BE2C (cell line): ENCODE measurements around the gene PPP1R12A.

Experiments
- DNase-seq: peaks from one replicate; pipeline ENCODE4 v3.0.0-alpha.2; 2020
- H3K27me3 ChIP-seq: fragments of 250-450 bp; sonication (Bioruptor Pico); 2 replicates; pipeline ENCODE4 v1.5.1; 2020; ENCODE audit warnings: mild to moderate bottlenecking
- H3K36me3 ChIP-seq: fragments of 250-450 bp; sonication (Bioruptor Pico); 2 replicates; pipeline ENCODE4 v1.5.1; 2020; ENCODE audit warnings: mild to moderate bottlenecking
- H3K4me1 ChIP-seq: fragments of 250-450 bp; sonication (Bioruptor Pico); 2 replicates; pipeline ENCODE4 v1.5.1; 2020
- H3K4me3 ChIP-seq: 2 replicates; pipeline ENCODE4 v1.5.1; 2011; ENCODE audit warnings: low read depth, low read length
- H3K9me3 ChIP-seq: fragments of 250-450 bp; sonication (Bioruptor Pico); 2 replicates; pipeline ENCODE4 v1.5.1; 2020
- TF ChIP-seq, protein P1 (sequence below): IDR thresholded peaks from 2 replicates; pipeline ENCODE4 v1.5.1; 2012; ENCODE audit warnings: mild to moderate bottlenecking, low read depth, low read length

PPP1R12A gene

DNA sequence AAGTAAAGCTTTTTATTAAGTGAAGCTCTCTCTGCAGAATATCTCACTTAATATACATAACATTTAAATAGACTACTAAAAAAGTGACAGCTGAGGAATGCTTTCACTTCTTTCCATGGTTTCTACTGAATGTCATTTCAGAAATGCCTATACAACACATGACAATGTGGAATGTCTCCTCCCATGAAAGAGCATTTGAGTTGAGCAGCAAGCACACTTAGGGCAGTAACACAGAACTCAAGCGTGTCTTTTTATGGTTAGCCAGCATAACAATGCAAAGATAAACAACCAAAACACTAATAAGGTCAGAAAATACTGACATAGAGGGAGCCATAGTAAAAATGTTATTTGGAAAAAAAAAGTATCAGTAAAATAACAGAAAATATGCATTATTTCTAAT, 9.4 kb downstream of the PPP1R12A start:
- TF ChIP-seq, protein P1, sequence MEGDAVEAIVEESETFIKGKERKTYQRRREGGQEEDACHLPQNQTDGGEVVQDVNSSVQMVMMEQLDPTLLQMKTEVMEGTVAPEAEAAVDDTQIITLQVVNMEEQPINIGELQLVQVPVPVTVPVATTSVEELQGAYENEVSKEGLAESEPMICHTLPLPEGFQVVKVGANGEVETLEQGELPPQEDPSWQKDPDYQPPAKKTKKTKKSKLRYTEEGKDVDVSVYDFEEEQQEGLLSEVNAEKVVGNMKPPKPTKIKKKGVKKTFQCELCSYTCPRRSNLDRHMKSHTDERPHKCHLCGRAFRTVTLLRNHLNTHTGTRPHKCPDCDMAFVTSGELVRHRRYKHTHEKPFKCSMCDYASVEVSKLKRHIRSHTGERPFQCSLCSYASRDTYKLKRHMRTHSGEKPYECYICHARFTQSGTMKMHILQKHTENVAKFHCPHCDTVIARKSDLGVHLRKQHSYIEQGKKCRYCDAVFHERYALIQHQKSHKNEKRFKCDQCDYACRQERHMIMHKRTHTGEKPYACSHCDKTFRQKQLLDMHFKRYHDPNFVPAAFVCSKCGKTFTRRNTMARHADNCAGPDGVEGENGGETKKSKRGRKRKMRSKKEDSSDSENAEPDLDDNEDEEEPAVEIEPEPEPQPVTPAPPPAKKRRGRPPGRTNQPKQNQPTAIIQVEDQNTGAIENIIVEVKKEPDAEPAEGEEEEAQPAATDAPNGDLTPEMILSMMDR, result no peak
- Histone ChIP-seq H3K27me3 (no peaks in the 10 kb centered on the region), H3K4me1 (no peaks in the 10 kb centered on the region), H3K36me3 (no peaks in the 10 kb centered on the region), H3K4me3 (no peak overlapping the region), H3K9me3 (no peaks in the 10 kb centered on the region)
- DNase-seq, result no peak

DNA sequence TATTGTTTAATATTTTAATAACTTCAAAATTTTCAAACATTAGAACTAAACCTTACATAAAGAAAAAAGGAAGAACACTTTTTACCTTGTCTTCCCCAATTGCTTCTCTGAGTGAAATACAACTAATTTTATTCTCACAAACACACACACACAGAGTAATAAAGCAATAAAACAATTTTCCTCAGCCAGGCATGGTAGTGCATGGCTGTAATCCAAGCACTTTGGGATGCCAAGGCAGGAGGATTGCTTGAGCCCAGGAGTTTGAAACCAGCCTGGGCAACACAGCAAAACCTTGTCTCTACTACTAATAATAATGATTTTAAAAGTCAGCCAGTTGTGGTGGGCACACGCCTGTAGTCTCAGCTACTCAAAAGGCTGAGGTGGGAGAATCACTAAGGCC, 13.1 kb downstream of the PPP1R12A start:
- Histone ChIP-seq H3K9me3 (no peaks in the 10 kb centered on the region), H3K4me1 (no peaks in the 10 kb centered on the region), H3K4me3 (no peak overlapping the region), H3K27me3 (no peaks in the 10 kb centered on the region), H3K36me3 (no peaks in the 10 kb centered on the region)
- TF ChIP-seq, protein P1, result no peak
- DNase-seq, result no peak

DNA sequence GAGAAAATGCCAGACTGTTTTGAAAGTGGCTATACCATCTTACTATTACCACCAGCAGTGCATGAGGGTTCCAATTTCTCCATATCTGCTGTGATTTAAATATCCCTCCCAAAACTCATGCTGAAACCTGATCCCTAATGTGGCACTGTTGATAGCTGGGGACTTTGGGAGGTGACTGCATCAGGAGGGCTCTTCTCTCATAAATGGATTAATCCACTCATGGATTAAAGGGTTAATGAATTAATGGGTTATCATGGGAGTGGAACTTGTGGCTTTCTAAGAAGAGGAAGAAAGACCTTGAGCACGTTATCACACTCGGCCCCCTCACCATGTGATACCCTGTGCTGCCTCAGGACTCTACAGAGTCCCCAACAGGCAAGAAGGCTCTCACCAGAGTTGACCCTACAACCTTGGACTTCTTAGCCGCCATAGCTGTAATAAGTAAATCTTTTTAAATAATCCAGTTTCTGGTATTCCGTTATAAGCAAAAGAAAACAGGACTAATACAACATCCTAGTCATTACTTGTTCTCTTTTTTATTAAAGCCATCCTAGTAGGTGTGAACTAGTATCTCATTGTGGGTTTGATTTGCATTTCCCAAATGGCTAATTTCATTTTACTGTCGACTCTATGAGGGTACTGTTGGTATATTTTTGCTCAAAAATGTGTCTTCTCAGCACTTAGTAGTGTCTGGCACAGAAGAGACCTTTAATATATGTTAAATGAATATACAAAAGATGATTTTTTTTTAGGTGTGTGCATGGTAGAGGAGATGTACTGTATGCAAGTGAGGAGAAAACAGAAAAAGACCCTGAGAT, 14.3 kb downstream of the PPP1R12A start:
- H3K4me1 ChIP-seq, result no peaks in the 10 kb centered on the region
- no peak overlapping the region for H3K4me3 ChIP-seq
- no peaks in the 10 kb centered on the region for H3K36me3 ChIP-seq
- TF ChIP-seq, protein P1, result no peak
- no peak for DNase-seq
- no peaks in the 10 kb centered on the region for H3K9me3 ChIP-seq
- H3K27me3 ChIP-seq, result no peaks in the 10 kb centered on the region

DNA sequence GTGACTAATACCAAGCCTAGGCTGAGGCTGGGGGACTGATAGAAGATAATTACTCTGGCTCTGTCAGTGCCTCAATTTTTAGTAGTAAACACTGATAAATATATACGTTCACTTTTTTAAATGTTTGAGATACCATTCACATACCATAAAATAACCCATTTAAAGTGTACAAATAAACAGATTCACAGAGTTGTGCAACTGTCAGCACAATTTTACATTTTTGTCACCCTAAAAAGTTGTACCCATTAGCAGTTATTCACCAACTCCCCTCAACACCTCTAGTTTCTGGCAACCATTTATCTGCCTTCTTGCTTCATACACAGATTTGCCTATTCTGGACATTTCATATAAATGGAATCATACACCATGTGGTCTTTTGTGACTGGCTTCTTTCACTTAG, 15.1 kb downstream of the PPP1R12A start:
- H3K9me3 ChIP-seq, result no peaks in the 10 kb centered on the region
- DNase-seq, result no peak
- no peaks in the 10 kb centered on the region for H3K4me1 ChIP-seq
- H3K4me3 ChIP-seq, result no peak overlapping the region
- H3K36me3 ChIP-seq, result no peaks in the 10 kb centered on the region
- TF ChIP-seq, protein P1, result no peak
- no peaks in the 10 kb centered on the region for H3K27me3 ChIP-seq

DNA sequence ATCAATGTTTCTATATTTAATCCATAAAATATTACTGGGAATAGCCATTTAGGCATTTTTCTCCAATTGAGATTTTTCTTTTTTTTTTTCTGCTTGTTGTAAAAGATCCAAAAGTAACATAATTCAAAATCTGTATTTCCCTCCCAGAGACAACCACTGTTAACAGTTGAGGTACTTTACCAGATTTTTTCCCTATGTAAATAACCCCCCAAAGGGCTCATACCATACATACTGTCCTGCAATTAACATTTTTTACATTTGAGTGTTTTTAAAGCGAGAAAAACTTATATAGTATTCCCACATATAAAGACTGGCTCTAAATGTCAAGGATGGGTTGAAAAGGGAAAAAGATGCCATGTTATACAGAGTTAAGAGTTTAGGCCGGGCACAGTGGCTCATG, 18.1 kb downstream of the PPP1R12A start:
- H3K9me3 ChIP-seq, result no peaks in the 10 kb centered on the region
- no peak overlapping the region for H3K4me3 ChIP-seq
- TF ChIP-seq, protein P1, result no peak
- no peak for DNase-seq
- H3K27me3 ChIP-seq, result no peaks in the 10 kb centered on the region
- H3K4me1 ChIP-seq, result no peaks in the 10 kb centered on the region
- H3K36me3 ChIP-seq, result no peaks in the 10 kb centered on the region

DNA sequence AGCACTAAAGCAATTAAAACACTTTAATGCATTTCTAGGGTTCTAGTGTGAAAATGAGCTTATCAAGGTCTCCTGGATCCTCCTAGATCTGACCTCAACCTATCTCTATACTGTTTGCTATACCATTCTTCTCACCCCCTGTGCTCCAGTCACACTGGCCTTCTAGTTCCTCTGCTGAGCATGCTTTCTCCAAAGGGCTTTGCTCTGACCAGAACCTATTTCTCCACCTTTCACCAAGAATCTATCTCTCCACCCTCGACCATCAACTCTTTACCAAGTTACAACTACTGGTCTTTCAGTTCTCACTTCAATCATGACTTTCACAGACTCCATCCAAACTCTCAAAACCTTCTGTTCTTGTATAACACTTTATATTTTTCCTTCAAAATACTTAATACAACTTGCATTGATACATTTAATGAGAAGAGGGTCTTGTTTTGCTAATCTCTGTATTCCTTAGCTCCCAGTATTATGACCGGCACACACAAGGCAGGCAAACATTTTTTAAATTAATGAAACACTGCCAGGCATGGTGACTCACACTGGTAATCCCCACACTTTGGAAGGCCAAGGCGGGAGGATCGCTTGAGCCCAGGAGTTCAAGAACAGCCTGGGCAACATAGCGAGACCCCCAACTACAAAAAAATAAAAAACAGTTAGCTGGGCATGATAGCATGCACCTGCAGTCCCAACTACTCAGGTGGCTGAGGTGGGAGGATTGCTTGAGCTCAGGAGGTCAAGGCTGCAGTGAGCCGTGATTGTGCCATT, 22.8 kb downstream of the PPP1R12A start:
- DNase-seq, result no peak
- Histone ChIP-seq H3K9me3 (no peaks in the 10 kb centered on the region), H3K27me3 (no peaks in the 10 kb centered on the region), H3K4me1 (no peaks in the 10 kb centered on the region; the same call in 1 of the 2 replicates), H3K4me3 (no peak overlapping the region), H3K36me3 (no peaks in the 10 kb centered on the region)
- TF ChIP-seq, protein P1, result no peak
